HCT116 (cell line): Measurements from ENCODE around the gene PPM1E.

Experiments
- ATF3 ChIP-seq: IDR thresholded peaks from 2 replicates; pipeline ENCODE4 v1.6.1; 2012
- CEBPB ChIP-seq: IDR thresholded peaks from 2 replicates; pipeline ENCODE4 v1.6.1; 2012; ENCODE audit warnings: low read depth
- CTCF ChIP-seq, 3 experiments: fragments of 200-600 bp in 1 of 3; sonication (generic) in 1 of 3; IDR thresholded peaks in 2 of 3; conservative IDR thresholded peaks in 1 of 3; 2 replicates each; pipeline ENCODE4 v1.5.1; 2012 to 2017; ENCODE audit warnings: low read depth in 2 of 3, low read length in 2 of 3, antibody characterized with exemption in 1 of 3, borderline replicate concordance in 1 of 3, control low read depth in 1 of 3, mild to moderate bottlenecking in 1 of 3, mixed read lengths in 1 of 3, mixed run types in 1 of 3, moderate library complexity in 1 of 3; ENCODE audit not compliant: insufficient read depth in 1 of 3
- ELF1 ChIP-seq: IDR thresholded peaks from 2 replicates; pipeline ENCODE4 v1.6.1; 2012; ENCODE audit warnings: low read depth, borderline replicate concordance
- EZH2phosphoT487 ChIP-seq: fragments of 200-600 bp; IDR thresholded peaks from 2 replicates; pipeline ENCODE4 v1.6.1; 2018; ENCODE audit warnings: antibody characterized with exemption, borderline replicate concordance
- MAX ChIP-seq: IDR thresholded peaks from 2 replicates; pipeline ENCODE4 v1.6.1; 2012
- POLR2A ChIP-seq: IDR thresholded peaks from 2 replicates; pipeline ENCODE4 v1.7.0; 2011; ENCODE audit warnings: borderline replicate concordance; ENCODE audit not compliant: insufficient read depth, insufficient read length; ENCODE audit errors: extremely low read depth
- POLR2AphosphoS5 ChIP-seq: IDR thresholded peaks from 2 replicates; pipeline ENCODE4 v1.6.1; 2011; ENCODE audit warnings: mild to moderate bottlenecking, low read depth, low read length, moderate library complexity
- RAD21 ChIP-seq: IDR thresholded peaks from 2 replicates; pipeline ENCODE4 v1.6.1; 2012; ENCODE audit warnings: low read depth, mild to moderate bottlenecking
- SP1 ChIP-seq: IDR thresholded peaks from 2 replicates; pipeline ENCODE4 v1.6.1; 2012; ENCODE audit warnings: low read depth
- YY1 ChIP-seq: IDR thresholded peaks from 2 replicates; pipeline ENCODE4 v1.6.1; 2011; ENCODE audit warnings: low read length, low read depth, moderate library complexity, mild to moderate bottlenecking; ENCODE audit not compliant: insufficient replicate concordance; ENCODE audit errors: extremely low read depth
- ZFX ChIP-seq: fragments of 450-650 bp; IDR thresholded peaks from 2 replicates; pipeline ENCODE4 v1.6.1; 2017
- ZNF274 ChIP-seq: fragments of 200-500 bp; sonication (Bioruptor generic); IDR thresholded peaks from 2 replicates; pipeline ENCODE4 v1.6.1; 2014; ENCODE audit warnings: mild to moderate bottlenecking, low read depth, low read length, inconsistent platforms

- no peak for TF ChIP-seq ZNF274
- no peak for TF ChIP-seq POLR2A
- TF ChIP-seq CTCF (IDR thresholded peaks at IDR 0.05 in 2 of 3, conservative IDR thresholded peaks at IDR 0.05 in 1 of 3; ENCODE audit: borderline replicate concordance in 1 of 3, insufficient read depth in 1 of 3, low read depth in 2 of 3, low read length in 2 of 3): no peak
- TF ChIP-seq MAX: no peak
- no peak for TF ChIP-seq CEBPB
- no peak for TF ChIP-seq RAD21
- TF ChIP-seq YY1: no peak
- TF ChIP-seq POLR2AphosphoS5: no peak
- no peak for TF ChIP-seq EZH2phosphoT487
- no peak for TF ChIP-seq ELF1
- no peak for TF ChIP-seq ZFX
- TF ChIP-seq SP1: no peak
- TF ChIP-seq ATF3: no peak
These were observed 66.7 kb downstream of the PPM1E start for GRCh38 chr17:58822148-58823050.
